Panc1 (cell line): ENCODE data around the gene ESR1. TPM values are rescaled to one million over a fixed set of nuclear protein-coding genes. Genes with fewer than 3 reads are reported as not detected.

Experiments
- ATAC-seq: fragments of 200-7000 bp; cut with Tn5 transposase; 2 replicates; pipeline ENCODE4 v1.9.1; 2020; ENCODE audit warnings: mild to moderate bottlenecking, moderate library complexity
- BruUV-seq: library from RNA; stranded (reverse); fragments of 400-500 nt; replicated peaks from 2 replicates; lab custom pipeline; 2021; lab: Mats Ljungman, UMichigan
- CTCF ChIA-PET: fragments of 300-600 bp; sonication (Branson Sonifier 250); formaldehyde crosslinking; loops from one replicate; lab custom pipeline; 2022; ENCODE audit warnings: antibody characterized with exemption; lab: Charles Lee
- POLR2A ChIA-PET: fragments of 300-600 bp; sonication (Branson Sonifier 250); formaldehyde crosslinking; loops from one replicate; lab custom pipeline; 2022; ENCODE audit warnings: antibody characterized with exemption; lab: Charles Lee
- DNase-seq: peaks from one replicate; pipeline ENCODE4 v3.0.0-alpha.2; 2010; ENCODE audit warnings: low read depth, low spot score
- H3K27ac ChIP-seq: 2 replicates; pipeline ENCODE4 v1.5.1; 2011; ENCODE audit warnings: mild to moderate bottlenecking, low read length, inconsistent platforms
- H3K27me3 ChIP-seq: fragments of 200-500 bp; sonication (Bioruptor generic); 2 replicates; pipeline ENCODE4 v1.6.0; 2014; ENCODE audit warnings: low read length, inconsistent platforms; ENCODE audit not compliant: control insufficient read depth, insufficient read depth
- H3K36me3 ChIP-seq: fragments of 200-500 bp; sonication (Bioruptor generic); 2 replicates; pipeline ENCODE4 v1.5.1; 2014; ENCODE audit warnings: inconsistent platforms, mild to moderate bottlenecking, low read length, moderate library complexity; ENCODE audit not compliant: control insufficient read depth, insufficient read depth
- H3K4me1 ChIP-seq: 2 replicates; pipeline ENCODE4 v1.5.1; 2011; ENCODE audit warnings: inconsistent platforms, mild to moderate bottlenecking, low read length, moderate library complexity; ENCODE audit not compliant: control insufficient read depth, insufficient read depth
- H3K4me3 ChIP-seq, 2 experiments: 2 replicates each; pipeline ENCODE4 v1.5.1; 2011 to 2012; ENCODE audit warnings: low read depth in 2 of 2, low read length in 2 of 2, mild to moderate bottlenecking in 2 of 2, inconsistent platforms in 1 of 2, moderate library complexity in 1 of 2
- H3K9me3 ChIP-seq: fragments of 200-500 bp; sonication (Bioruptor generic); 2 replicates; pipeline ENCODE4 v1.5.1; 2014; ENCODE audit warnings: low read depth, mild to moderate bottlenecking, inconsistent platforms, low read length, moderate library complexity; ENCODE audit not compliant: control insufficient read depth, insufficient read depth
- POLR2AphosphoS5 ChIP-seq: IDR thresholded peaks from 2 replicates; pipeline ENCODE4 v1.6.1; 2012; ENCODE audit warnings: mild to moderate bottlenecking, low read depth, low read length, moderate library complexity
- SIN3A ChIP-seq: IDR thresholded peaks from 2 replicates; pipeline ENCODE4 v1.6.1; 2012; ENCODE audit warnings: low read depth, mild to moderate bottlenecking, low read length, moderate library complexity, borderline replicate concordance; ENCODE audit not compliant: insufficient read depth
- TCF7L2 ChIP-seq: IDR thresholded peaks from 2 replicates; pipeline ENCODE4 v1.6.1; 2011; ENCODE audit warnings: mild to moderate bottlenecking, low read depth, low read length, inconsistent platforms
- in situ Hi-C: cut with HindIII; loops from 2 replicates; pipeline ENCODE4 v1.10.0; 2016; ENCODE audit warnings: low sequenced_read_pairs, low pct_unique_long_range_greater_than_20kb
- intact Hi-C: fragments of 100-400 bp; cut with micrococcal nuclease; formaldehyde crosslinking; loops from one replicate; pipeline ENCODE4 v1.10.0; 2022; ENCODE audit not compliant: unreplicated experiment
- total RNA-seq: library from RNA; stranded (reverse); gene quantifications from one replicate; pipeline ENCODE4 v1.2.1, GENCODE V29; 2021; ENCODE audit not compliant: unreplicated experiment
- TF ChIP-seq, protein P1 (sequence below), 2 experiments: IDR thresholded peaks; 2 replicates each; pipeline ENCODE4 v1.6.1; 2011 to 2012; ENCODE audit warnings: low read depth in 2 of 2, control low read depth in 1 of 2, low read length in 1 of 2, mild to moderate bottlenecking in 1 of 2, moderate library complexity in 1 of 2; ENCODE audit not compliant: insufficient read depth in 1 of 2
- TF ChIP-seq, protein P2 (sequence below): fragments of 450-650 bp; IDR thresholded peaks from 2 replicates; pipeline ENCODE4 v1.5.1; 2017; ENCODE audit warnings: mild to moderate bottlenecking

The ESR1 gene
- total RNA-seq, 1 experiment from 2014 or later: 0.03 TPM

DNA sequence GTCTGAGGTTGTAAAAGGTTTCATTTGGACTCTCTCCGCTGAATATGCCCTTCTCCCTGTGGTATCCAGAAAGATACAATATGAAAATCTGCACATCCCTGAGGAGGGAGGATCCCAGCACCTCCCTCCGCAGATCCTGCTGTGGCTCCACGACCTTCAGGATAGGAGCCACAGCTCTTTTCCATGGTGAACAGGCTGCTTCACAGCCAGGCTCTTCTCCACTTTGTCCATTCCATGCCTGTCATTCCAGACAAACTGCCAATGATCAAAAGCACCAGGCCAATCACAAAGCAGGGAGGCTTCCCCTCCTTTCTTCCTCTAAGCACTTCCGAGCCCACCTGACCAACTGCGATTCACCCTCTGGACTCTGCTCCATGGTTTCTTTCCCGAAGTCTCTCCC, 339.8 kb downstream of the ESR1 start:
- POLR2A ChIA-PET: no interaction called here
- TF ChIP-seq SIN3A (no peak), POLR2AphosphoS5 (no peak), TCF7L2 (no peak)
- TF ChIP-seq, protein P1, sequence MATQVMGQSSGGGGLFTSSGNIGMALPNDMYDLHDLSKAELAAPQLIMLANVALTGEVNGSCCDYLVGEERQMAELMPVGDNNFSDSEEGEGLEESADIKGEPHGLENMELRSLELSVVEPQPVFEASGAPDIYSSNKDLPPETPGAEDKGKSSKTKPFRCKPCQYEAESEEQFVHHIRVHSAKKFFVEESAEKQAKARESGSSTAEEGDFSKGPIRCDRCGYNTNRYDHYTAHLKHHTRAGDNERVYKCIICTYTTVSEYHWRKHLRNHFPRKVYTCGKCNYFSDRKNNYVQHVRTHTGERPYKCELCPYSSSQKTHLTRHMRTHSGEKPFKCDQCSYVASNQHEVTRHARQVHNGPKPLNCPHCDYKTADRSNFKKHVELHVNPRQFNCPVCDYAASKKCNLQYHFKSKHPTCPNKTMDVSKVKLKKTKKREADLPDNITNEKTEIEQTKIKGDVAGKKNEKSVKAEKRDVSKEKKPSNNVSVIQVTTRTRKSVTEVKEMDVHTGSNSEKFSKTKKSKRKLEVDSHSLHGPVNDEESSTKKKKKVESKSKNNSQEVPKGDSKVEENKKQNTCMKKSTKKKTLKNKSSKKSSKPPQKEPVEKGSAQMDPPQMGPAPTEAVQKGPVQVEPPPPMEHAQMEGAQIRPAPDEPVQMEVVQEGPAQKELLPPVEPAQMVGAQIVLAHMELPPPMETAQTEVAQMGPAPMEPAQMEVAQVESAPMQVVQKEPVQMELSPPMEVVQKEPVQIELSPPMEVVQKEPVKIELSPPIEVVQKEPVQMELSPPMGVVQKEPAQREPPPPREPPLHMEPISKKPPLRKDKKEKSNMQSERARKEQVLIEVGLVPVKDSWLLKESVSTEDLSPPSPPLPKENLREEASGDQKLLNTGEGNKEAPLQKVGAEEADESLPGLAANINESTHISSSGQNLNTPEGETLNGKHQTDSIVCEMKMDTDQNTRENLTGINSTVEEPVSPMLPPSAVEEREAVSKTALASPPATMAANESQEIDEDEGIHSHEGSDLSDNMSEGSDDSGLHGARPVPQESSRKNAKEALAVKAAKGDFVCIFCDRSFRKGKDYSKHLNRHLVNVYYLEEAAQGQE (IDR thresholded peaks at IDR 0.05; ENCODE audit: insufficient read depth in 1 of 2, low read depth in 2 of 2, low read length in 1 of 2): no peak
- TF ChIP-seq, protein P2, sequence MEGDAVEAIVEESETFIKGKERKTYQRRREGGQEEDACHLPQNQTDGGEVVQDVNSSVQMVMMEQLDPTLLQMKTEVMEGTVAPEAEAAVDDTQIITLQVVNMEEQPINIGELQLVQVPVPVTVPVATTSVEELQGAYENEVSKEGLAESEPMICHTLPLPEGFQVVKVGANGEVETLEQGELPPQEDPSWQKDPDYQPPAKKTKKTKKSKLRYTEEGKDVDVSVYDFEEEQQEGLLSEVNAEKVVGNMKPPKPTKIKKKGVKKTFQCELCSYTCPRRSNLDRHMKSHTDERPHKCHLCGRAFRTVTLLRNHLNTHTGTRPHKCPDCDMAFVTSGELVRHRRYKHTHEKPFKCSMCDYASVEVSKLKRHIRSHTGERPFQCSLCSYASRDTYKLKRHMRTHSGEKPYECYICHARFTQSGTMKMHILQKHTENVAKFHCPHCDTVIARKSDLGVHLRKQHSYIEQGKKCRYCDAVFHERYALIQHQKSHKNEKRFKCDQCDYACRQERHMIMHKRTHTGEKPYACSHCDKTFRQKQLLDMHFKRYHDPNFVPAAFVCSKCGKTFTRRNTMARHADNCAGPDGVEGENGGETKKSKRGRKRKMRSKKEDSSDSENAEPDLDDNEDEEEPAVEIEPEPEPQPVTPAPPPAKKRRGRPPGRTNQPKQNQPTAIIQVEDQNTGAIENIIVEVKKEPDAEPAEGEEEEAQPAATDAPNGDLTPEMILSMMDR: no peak
- Histone ChIP-seq H3K4me1 (no peaks in the 10 kb centered on the region), H3K27me3 (no peaks in the 10 kb centered on the region), H3K36me3 (no peaks in the 10 kb centered on the region), H3K9me3 (no peaks in the 10 kb centered on the region), H3K27ac (no peak overlapping the region), H3K4me3 (no peak overlapping the region)
- DNase-seq (no peak), ATAC-seq (no peak)
- CTCF ChIA-PET: no interaction called here
- BruUV-seq: no TSS peak
- intact Hi-C loops (no loop called here), in situ Hi-C loops (no loop called here)

DNA sequence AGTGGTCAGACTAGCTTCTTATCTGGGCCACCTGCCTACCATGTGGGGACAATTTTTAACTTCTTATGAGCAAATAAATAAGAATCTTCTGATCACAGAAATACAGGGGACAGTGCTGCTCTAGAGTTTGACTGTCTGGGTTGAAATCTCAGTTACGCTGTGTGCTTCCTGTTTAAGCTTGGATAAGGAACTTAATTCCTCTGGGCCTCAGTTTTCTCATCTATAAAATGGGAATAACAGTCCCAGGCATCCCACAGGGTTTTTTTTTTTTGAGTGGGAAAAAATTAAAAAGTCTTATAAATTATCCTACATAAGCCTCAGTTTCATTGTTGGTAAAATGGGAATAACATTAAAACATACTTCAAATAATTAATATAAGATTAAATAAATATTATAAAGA, 340.9 kb downstream of the ESR1 start:
- CTCF ChIA-PET: no interaction called here
- BruUV-seq: no TSS peak
- POLR2A ChIA-PET: interaction anchor here (0.6 kb wide), 1 partner anchor 796 kb away, joined by 3 read pairs; no protein-coding TSS in a partner anchor

More for the DNA sequence above, 340.9 kb downstream of the ESR1 start:
- Histone ChIP-seq H3K9me3 (no peaks in the 10 kb centered on the region), H3K4me3 (no peak overlapping the region), H3K36me3 (no peaks in the 10 kb centered on the region), H3K4me1 (no peaks in the 10 kb centered on the region), H3K27me3 (no peaks in the 10 kb centered on the region), H3K27ac (no peak overlapping the region)
- in situ Hi-C loops: no loop called here
- TF ChIP-seq TCF7L2 (no peak), POLR2AphosphoS5 (no peak), SIN3A (no peak)
- TF ChIP-seq, protein P2: no peak
- TF ChIP-seq, protein P1 (IDR thresholded peaks at IDR 0.05; ENCODE audit: insufficient read depth in 1 of 2, low read depth in 2 of 2, low read length in 1 of 2): no peak
- intact Hi-C loops: no loop called here
- ATAC-seq (no peak), DNase-seq (no peak)
